ENCODE measurements around the gene APOBEC4.

DNA sequence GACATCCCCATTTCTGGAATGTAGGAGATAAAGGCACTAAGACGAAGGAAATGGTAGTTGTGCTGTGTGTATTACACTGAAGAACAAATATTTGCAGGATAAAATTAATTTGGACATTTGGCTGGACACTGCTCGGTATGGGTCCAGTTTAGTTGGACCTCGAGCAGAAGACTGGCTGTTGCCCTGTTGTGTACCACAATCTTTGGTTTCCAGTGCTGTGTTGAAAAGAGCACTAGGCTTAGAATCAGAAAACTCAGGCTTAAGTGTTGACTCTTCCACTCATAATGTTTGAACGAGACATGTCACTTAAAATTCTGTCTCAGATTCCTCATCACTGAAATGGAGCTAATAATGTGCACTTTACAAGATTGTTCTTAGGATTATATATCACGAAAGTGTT, 16.3 kb downstream of the APOBEC4 start:
- TF ChIP-seq POLR2A (IDR thresholded peaks at IDR 0.05): no peak
- no peak for TF ChIP-seq CTCF (IDR thresholded peaks at IDR 0.05)

Data from esophagus squamous epithelium (tissue), 4 donors.